Frontal cortex (tissue), 1 donor: ENCODE results near the gene DTWD1. TPM values are rescaled to one million over a fixed set of nuclear protein-coding genes. Genes with fewer than 3 reads are reported as not detected.

Source experiments
- total RNA-seq: library from RNA; depleted of rRNA; stranded (reverse); fragments of >200 nt; gene quantifications from one replicate; pipeline ENCODE4 v1.2.3, GENCODE V29; 2014

Gene DTWD1
- total RNA-seq, 1 donor from 2014 or later: 34.2 TPM

Other genes with a start within 250 kb of the DTWD1 start
- 0.41 TPM for gene FGF7, start 197.8 kb upstream of the DTWD1 start, total RNA-seq
- gene FAM227B, start 230 bp upstream of the DTWD1 start, total RNA-seq: 5.3 TPM